Measurements from ENCODE around the gene CC2D2A. TPM values are rescaled to one million over a fixed set of nuclear protein-coding genes. Genes with fewer than 3 reads are reported as not detected.

The CC2D2A gene
- polyA plus RNA-seq, 1 donor = 13.0 TPM

DNA sequence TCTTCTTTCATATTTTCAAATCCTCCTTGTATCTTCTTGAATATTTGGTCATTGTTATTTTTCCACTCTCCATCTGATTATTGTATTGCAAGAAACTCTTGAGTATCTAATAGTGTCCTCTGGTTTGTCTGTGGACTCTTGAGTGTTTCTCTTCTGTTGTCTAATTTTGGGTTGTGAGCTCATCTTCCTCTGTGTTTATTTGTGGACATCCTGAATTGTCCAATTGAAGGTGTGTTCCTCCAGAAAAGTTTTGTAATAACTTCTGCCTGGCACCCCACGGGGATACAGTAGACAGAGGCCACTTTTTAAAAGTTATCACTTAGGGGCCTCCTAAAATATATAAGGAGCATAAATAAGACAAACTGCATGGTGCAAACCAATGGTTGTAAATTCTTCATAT, 3.1 kb upstream of the CC2D2A start:
- no peak for DNase-seq

DNA sequence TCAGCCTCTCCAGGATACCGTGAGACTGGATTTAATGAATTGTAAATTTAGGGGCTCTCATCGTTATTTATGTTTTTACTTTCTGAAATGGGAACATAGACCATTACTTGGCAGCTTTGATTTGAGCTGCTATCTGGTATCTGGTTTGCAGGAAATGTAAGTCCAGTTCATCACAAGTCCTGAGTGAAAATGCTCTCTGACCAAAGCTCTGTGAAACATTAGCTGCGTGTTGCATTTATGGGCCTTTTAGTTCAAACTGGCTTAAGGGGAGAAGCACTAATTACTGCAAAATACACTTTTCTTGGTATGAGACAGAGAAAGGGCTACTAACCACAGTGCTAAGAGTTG, 420 bp downstream of the CC2D2A start:
- DNase-seq = no peak

DNA sequence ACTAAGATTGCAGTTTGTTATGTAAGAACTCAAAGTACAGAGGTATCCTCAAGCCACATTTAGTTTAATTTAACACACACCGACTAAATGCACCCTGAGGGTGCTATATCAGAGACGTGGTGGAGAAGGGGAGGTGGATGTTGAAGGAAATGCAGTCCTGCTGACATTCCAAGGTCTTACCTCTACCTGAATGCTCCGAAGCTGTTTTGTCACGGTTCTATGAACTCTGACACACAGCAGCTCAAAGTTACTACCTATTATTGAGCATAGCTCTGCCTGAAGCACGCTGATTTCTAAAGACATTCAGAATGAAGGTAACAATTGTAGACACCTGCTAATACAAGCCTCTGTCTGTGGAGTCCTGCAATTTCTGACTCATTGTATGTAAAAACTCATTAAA, 6.7 kb downstream of the CC2D2A start:
- no peak for DNase-seq

DNA sequence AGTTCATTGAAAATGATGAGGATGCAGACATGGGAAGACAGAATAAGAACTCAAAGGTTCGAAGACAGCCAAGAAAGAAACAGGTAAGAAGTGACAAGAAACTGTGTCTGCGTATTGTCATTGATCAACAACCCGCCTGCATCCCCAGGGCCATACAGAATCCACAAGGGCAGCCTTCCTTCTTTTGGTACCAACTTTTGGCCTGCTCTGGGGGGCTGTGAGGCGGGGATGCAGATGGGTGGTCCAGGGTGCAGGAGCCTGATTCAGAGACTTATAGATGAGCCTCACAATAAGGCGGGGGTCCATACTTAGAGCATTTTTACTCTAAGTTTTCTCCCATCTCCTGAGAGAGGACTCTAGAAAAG, 9.0 kb downstream of the CC2D2A start:
- DNase-seq = no peak

DNA sequence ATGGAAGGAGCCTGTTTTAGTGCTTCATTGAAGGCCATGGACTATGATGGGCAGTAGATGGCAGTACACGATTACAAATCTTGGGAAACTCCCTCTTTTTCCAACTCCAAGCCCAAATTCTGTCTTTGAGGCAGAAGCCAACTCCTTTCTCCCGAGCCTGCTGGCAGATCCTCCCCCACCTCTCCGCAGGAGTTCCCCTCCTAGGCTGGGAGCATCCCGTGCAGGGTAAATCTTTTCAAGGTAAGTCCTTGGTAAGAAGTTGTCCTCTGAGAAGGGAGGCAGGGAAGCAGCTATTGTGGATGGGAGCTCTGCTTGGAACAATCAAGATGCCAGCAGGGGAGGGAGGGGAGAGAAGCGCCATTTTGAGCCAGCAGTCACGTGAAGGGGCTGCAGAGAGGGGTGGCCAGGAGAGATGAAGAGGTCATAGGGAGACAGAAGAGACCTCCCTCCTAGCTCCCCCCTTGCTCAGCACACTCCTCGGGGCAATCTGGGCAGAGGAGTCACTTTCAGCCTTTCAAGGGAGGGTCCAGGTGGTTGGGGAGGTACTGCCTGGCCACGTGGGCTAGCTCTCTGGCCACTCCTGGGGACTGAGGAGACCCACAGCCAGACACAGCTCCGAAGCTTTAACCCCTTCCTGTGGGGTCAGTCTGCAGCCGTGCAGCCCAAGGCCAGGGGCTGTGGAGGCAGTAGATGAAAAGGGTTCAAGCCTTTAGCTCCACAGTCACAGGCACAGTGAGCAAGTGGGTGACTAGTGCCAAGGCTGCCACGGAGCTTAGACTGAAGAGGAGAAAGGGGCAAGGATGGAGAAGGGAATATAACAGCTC, 9.6 kb downstream of the CC2D2A start:
- DNase-seq = peak; percentile 89

DNA sequence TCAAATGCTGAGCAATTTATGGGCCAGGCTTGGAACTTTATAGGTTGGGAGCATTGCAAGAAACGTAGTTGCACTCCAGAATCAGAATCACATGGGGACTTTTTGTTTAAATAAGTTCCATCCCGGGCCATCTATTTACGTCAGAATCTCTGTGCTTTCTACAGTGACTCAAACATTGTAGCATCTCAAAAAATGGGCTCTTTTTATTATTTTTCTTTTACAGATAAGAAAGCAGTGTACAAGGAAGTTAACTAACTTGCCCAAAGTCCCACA, 10.2 kb downstream of the CC2D2A start:
- DNase-seq = peak; percentile 43

DNA sequence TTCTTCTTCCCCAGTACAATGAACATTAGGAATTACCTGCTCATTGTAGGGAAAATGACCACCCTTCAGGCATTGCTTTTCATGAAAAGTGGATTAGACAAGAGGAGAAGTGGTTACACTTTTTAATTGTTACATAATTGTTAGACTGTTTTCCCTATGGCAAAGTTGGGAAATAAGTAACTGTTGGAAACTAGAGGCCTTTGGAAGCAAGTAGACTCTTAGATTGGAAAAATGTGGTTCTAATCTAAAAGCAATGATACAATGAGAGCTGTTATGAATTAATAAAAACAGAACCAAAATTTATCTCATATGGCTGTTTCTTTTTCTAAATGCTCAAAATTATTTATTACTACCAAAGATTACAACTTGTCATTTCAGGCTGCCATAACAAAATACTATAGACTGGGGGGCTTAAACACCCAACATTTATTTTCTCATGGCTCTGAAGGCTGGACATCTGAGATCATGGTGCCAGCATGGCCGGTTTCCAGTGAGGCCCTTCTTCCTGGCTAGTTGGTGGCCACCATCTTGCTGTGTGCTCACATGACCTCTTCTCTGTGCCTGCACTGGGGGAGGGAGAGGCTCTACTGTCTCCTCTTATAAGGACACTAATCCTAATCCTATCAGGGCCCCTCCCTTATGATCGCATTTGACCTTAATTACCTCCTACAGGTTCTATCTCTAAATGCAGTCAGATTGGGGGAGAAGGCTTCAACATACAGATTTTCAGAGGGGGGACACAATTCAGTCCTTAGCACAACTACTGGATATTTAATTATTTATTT, 12.5 kb downstream of the CC2D2A start:
- DNase-seq = no peak

DNA sequence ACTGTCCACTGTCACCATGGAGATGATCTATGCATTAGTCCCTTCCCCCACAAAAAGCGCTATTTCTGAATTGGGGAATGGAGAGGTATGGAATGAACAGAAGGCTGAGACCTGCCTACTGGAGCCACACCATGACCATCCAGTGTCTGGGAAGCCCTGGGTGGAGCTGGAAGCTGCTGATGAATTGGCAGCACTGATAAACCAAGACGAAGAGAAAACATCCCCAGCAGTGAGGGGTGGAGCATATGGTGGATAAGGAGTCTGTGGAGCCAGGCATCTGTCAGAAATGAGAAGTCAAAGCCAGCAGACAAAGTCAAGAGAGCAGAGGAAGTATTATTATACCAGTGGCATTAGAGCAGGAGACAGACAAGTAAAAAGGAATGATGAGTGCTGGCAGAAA, 13.2 kb downstream of the CC2D2A start:
- DNase-seq = no peak

DNA sequence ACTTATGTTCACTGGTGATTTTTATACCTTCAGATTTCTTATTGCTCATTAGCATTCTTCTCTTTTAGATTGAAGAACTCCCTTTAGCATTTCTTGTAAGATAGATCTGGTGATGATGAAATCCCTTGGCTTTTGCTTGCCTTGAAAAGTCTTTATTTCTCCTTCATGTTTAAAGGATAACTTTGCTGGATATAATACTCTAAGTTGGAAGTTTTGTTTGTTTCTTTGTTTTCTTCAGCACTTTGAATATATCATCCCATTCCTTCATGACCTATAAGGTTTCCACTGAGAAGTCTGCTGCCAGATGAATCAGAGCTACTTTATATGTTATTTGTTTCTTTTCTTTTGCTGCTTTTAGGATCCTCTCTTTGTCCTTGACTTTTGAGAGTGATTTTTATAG, 18.5 kb downstream of the CC2D2A start:
- DNase-seq = no peak

DNA sequence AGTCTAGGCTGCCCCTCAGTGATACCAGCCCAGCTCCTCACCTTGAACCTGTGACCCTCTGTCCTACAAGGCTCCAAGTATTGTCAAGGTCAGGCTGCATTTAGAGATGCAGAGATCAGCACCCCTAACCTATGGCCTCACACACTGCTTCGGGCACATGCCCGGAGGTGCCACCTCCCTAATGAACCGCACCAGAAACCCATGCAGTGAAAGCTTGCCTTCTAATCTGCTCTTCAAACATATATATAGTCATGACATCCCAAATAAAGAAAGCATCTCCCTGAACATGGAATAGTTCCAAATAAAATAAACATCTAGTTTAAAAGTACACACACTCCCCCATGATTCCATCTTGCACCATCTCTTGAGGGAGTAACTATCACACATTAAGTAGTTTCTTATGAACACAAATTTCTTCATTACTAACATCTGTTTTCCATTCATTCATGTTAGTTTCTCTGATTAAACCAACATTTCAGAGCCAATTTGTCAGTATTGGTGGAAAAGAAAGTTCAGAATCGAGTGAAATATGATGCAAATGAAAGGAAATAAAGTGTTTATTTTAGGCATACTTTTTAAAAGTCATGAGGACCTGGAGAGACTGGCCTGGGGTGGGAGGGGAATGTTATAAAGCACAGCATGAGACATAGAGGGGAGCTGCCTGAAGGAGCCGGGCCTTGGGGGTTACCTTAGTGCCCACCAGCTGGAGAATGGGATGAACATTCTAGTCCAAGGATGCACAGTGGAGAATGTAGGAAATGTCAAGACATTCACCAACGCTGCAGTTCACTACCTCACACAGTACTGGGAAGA, 19.2 kb downstream of the CC2D2A start:
- no peak for DNase-seq

DNA sequence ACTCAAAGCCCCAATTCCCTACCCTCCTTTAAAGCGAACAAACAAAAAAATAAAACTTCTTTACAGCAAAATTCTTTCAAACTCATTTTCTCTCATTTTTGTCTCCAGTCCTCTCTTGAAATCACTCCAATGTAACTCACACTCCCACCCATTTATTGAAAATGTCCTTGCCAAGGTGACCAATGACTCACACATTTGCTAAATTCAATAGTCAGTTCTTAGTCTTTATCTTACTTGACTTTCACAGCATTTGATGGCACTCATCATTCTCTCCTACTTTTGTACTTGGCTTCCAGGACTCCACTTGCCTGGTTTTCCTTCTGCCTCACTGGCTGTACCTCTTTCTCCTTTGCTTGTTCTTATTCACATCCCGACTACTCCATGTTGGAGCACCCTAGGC, 19.9 kb downstream of the CC2D2A start:
- no peak for DNase-seq

DNA sequence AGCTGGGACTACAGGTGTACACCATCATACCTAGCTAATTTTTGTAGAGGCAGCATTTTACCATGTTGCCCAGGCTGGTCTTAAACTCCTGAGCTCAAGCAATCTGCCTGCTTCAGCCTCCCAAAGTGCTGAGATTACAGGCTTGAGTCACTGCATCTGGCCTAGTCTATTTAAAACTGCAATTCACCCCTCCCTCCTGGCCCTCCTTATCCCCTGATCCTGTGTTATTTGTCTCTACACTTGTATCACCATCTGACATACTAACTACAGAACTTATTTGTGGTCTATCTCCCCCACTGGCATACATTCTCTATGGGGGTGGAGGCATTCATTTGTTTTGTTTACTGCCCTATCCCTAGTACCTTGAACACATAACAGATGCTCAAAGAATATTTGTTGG, 23.7 kb downstream of the CC2D2A start:
- no peak for DNase-seq

DNA sequence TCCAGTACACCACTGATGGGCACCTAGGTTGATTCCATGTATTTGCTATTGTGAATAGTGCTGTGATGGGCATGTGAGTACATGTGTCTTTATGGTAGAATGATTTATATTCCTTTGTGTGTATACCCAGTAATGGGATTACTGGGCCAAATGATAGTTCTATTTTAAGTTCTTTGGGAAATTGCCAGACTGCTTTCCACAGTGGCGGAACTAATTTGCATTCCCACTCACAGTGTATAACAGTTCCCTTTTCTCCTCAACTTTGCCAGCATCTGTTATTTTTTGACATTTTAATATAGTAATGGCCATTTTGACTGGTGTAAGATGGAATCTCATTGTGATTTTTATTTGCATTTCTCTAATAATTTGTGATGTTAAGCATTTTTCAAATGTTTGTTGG, 25.9 kb downstream of the CC2D2A start:
- DNase-seq = no peak

DNA sequence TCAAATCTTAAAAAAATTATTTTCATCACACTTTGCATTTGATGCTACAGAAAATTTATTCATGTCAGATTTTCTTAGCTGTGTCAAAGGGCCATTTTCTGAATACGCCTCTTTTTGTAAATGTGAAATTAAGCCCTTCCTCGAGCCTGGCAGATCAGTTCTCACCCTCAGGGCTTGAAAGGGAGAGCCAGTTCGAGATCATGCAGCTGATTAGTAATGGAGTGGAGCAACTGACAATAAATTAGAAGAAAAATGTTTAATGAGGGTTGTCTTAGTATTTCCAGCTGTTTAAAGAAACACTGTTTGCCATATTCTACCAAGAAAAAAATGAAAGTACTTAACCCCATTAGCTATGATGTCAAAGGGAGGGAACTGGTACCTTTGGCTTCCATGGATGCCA, 28.7 kb downstream of the CC2D2A start:
- no peak for DNase-seq

DNA sequence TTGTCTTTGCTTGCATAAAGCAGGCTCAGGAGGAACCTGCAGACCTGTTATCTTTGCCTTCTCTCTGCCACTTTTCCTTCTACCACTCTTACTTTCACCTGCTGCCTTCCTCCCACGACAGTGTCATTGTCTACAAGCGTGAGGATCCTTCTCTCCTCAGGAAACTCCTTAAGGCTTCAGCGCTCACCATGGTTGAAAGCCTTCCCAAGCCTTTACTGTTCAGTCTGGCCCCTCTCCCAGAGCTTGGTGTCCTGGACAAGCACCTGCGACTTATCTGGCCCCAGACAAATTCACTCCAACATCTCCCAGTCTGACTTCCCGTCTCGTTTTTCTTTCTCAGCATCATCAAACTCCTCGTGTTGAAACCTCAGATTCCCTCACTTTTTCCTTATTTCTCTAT, 31.0 kb downstream of the CC2D2A start:
- no peak for DNase-seq

DNA sequence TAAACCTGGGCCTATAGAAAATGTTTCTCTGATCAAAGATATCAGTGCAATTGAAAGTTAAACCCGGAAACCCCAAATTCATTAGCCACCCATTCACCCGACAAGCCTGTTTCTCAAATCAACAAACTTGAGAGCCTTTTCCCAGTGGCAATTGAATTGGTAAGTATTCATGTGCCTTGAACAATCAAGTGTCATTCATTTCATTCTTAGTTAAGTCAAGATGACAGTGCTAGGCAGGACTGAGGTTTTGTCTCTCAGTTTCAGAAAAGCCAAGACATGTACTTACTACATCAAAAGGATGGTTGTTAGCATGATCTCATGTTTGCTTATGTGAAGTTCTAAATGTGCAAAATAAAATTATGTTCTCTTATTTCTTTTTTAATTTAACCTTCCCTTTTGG, 32.3 kb downstream of the CC2D2A start:
- no peak for DNase-seq

DNA sequence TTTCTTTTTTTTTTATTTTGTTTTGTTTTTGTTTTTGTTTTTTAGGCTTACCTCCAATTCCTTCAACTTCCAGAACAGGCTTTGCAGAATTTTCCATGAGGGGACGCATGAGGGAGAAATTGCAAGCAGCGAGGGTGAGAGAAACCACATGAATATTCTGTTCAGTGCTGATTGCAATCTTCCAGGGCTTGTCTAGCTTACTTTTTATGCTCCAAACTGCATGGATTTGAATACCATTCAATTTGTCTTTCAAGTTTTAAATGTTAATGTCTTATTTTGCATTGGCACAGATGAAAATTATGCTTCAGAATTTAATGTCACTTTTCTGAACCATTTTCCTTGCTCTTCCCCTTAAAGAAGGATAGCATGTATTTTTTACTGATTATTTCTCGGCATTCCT, 32.7 kb downstream of the CC2D2A start:
- DNase-seq = no peak

DNA sequence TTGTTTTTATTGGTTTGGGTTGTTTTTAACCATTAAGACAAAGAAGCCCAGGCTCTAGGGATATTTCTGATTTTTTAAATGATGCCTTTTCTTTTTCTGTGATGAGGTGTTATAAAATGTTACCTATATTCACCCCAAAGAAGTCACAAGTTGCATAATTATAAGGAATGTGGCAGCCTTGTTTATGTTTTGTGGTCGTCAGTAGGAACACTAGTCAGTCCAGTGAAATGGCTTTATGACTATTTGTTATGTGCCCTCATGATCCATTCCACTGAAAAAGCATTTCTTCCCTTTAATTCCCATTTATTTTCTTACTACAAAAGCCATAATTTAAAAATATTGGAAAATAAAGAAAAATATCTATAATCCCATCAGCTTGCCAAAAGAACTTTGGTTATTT, 34.4 kb downstream of the CC2D2A start:
- no peak for DNase-seq

DNA sequence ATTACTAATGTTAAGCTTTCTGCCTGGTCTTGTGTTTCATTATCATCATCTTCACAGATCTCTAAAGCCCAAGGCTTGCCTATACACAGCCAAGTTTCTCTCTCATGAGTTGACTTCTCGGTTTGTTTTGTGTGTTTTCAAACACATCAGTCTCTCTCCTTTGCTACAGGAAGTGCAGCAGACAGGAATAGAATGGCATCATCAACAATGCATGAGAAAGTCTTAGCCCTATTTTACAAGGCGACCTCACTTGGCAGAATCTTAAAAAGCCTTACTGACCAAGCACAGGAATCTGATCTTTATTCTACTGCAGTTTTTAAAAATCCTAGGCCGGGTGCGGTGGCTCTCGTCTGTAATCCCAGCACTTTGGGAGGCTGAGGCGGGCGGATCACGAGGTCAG, 36.8 kb downstream of the CC2D2A start:
- DNase-seq = no peak

DNA sequence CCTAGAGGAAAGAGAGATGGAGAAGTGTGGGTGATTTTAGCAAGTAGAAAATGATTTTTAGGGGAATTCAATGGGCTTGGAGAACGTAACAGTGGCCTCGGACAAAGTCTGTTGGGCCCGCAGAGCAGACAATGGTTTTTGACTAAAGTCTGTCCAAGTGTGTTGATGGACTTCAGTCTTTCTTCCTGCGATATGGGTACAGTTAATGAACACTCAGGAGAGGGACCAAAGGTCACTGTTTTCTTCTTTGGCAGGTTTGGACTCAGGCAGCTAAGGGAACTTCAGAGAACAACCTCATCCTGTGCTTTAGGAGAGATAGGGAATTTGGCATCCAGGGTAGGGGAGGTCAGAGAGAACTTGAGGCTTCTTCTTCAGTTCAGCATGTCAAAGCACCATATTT, 38.0 kb downstream of the CC2D2A start:
- DNase-seq = no peak

DNA sequence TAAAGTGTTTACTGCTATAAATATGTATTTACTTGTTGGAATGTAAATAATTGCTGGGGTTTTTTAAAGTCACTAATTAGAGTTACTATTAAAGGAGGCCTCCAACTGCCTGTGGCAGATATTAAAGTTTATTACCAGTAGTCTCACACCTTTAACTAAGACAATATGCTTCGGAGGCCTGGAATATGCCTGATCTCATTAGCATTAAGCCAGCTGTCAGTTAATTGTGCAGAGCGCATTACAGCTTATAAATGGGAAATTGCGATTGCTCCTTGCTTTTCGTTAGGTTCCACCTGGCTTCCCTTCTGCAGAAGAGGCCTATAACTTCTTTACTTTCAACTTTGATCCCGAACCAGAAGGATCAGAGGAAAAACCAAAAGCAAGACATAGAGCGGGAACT, 41.3 kb downstream of the CC2D2A start:
- no peak for DNase-seq

DNA sequence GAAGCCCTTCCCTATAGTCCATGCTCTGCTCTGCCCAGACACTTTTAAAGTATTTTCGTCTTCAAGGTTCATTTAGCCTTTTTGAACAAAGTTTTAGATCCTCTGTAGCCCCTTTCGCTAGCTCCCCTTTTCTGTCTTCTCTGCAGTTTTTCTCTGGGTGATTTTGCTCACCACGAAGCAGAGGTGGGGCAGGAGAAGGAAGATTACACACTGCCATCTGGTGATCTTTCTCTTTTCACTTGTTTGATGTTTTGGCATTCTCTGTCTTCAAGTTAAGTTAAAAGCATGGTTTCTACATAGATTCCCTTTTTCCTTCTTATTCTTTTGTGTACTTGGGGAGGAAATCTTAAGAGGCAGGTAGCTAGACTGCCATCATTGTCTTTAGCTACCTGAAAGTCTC, 43.9 kb downstream of the CC2D2A start:
- DNase-seq = no peak

DNA sequence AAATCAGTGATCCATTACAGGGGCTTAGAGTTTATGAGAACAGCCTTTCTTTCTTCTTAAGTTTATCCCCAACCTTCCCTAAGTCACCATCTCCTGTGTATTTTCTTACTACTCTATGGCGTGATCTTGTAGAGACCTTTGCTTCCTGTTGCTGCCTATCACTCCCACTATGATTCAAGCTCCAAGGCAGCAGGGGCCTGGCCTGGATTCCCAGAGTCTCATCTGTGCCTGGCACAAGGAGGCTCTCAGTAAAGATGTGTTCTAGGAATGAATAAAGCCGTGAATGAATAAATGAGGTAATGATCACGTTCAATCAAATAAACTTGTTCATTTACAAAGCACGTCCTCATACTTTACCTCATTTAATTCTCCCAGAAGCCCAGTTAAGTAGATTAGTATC, 45.4 kb downstream of the CC2D2A start:
- DNase-seq = no peak

DNA sequence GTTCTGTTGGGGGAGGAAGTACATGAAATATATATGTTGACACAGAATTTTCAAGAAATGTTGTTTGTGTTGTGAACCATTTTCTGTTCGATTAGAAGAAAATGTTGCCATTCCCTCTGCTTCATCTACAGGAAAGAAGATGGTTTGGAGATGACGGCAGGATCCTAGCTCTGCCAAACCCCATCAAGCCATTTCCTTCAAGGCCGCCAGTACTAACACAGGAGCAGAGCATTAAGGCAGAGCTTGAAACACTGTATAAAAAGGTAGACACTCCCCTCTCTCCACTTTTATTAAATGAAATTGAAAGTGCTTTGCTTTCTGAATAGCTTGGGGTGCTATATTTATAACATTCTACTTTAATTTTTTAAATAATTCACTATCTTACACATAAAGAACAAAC, 46.8 kb downstream of the CC2D2A start:
- no peak for DNase-seq

Data from hindlimb muscle (tissue), 1 donor.